Stimulated activated CD4-positive, alpha-beta T cell treated with anti-CD3 and anti-CD28 coated beads, Interleukin-15, amount 100 ng/mL, for 48 hours (primary cell): Measurements from ENCODE around the gene CACNA2D2.

Source experiments
- DNase-seq, 2 donors: peaks; one replicate each; pipeline ENCODE4 v3.0.0-alpha.2; 2020; ENCODE audit warnings: low read depth in 2 of 2

The CACNA2D2 gene

DNA sequence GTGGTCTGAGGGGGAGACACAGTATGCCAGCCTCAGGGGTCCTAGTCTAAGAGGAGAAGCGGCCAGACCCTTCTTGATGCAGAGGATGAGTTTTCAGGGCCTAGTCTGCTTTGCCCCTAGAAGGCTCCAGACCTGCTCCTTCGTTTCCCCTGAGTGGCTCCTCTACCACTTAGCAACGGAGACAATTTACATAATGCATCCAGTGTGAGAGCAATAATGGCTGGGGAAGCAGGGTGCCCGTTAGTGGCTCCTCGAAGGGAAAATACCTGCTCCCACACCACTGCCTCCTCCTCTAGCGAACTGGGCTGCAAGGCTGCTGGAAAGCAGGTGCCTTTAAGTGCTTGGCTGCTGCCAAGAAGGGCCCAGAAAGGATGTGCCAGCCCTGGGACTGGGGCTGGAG is 38.9 kb downstream of the CACNA2D2 start:
- DNase-seq: no peak

GRCh38 chr3:50459785-50460184 is 43.6 kb downstream of the CACNA2D2 start:
- no peak for DNase-seq

- DNase-seq: no peak
These were observed 45.4 kb downstream of the CACNA2D2 start for GRCh38 chr3:50457988-50458387.

DNA sequence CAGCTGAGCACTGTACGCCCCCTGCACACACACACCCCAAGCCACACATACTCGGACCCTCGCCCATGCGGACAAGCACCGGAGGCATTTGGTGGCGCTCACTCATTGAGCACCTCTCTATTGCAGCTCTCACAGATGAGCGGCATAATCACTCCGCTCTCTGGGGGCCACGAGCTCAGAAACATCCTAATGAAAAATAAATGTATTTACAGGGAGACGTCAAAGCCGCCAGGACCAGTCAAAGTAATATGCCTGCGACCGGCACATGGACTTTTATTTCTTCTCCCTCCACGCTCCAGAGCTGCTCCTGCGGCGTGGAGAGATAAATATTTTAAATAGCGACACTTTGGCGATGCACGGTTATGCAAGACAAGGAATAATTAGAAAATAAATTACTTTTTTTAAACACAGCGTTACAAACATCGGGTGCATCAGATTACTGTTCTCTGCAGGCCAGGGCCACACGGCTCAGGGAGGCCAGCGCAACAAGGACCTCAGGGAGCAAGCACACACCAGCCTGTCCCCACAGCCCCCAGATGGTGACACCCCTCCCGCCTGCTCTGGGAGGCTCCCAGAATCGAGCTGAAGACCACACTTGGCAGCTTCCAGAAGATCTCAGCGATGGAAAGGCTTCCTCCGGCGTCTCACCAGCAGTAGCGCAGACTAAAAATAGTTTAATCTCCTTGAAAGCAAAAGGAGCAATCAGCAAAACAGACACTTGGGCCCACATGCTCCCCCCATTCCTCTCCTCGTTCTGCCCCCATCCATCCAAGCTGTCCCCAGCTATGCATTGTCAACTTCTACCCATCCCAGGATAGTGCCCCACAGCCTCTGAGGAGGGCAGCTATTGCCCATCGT is 48.0 kb downstream of the CACNA2D2 start:
- DNase-seq: no peak

- DNase-seq: no peak
These were observed 48.9 kb downstream of the CACNA2D2 start for GRCh38 chr3:50454481-50455070.

GRCh38 chr3:50453907-50454306 is 49.5 kb downstream of the CACNA2D2 start:
- DNase-seq: no peak

DNA sequence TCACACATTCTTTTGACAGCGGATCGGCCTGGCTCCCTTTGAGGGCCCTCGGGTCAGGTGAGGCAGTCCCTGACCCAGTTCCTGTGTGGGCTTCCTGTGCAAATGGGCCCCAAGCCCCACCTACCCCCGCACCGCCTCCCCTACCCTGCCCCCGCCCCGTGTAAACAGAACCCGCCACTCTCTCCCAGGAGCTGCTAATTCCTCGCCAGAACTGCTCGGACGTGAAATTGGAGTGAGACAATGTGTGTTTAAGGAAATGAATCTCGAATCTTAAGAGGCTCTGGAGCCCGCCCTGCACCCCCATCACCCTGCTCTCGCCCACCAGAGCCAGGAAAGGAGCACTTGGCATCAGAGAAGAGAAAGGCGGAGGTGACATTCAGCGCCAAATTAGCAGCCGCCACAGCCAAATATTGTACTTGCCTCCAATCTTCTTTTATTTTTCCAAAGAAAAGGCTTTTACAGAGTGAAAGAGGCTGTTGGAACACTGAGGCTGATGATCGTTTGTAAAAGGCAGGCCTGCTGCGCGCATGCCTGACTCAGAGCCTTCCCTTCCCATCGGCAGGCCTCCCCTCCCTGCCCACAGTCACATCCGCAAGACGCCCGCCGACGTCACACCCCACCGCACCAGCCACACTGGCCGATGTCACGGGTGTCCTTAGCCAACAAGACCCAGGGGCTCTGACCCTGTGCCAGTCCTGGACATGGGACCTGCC is 53.1 kb downstream of the CACNA2D2 start:
- peak; percentile 51 to 56 for DNase-seq

- no peak for DNase-seq
These were observed 54.5 kb downstream of the CACNA2D2 start for GRCh38 chr3:50448752-50449539.

GRCh38 chr3:50447290-50447840 is 56.1 kb downstream of the CACNA2D2 start:
- DNase-seq: no peak

GRCh38 chr3:50445919-50446318 is 57.5 kb downstream of the CACNA2D2 start:
- DNase-seq: no peak

DNA sequence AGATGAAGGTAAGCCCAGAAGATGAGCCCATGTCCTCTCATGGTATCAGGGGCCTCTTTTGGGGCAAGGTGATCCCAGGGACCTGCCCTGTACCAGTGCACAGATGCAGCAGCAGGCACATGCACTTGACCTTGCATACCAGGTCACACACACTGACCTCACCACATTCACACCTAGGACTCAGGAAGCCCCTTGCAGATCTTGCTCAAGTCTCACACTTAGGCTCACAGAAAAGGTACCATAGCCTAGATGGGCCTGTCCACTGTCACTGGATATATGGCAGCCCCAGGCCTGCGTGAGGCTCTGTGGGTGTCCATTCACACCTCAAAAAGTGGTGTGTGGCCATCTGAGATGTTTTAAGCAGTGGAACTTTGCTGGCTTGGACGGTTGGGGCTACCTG is 58.7 kb downstream of the CACNA2D2 start:
- no peak for DNase-seq

- no peak for DNase-seq
These were observed 59.2 kb downstream of the CACNA2D2 start for GRCh38 chr3:50444213-50444612.

DNA sequence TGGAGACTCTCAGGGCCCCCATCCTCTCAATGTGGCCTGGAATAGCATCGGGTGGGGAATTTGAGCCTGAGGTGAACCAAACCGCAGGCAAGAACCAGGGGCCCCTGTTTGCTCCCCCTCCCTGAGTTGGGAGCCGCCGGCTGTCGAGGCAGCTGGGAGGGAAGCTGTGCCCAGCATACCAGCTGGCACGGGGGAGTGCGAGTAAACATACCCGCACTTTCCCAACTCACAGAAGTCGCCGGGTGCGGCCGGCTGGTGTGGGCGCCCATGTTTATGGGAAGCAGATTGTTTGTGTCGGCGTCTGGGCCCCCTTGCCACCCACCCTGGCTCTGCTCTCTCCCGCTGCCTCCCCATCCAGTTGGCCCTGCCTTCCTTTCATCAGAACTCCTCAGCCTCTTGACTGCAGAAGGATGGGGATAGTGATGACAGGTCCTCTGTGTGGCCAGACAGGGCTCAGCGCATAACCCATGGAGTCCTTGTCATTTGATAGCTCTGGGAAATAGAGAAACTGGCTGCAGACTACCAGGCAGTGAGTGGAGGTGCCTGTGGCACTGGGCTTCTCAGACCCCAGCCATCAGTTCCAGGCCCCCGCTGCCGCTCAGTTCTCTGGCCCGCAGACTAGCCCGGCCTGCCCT is 60.4 kb downstream of the CACNA2D2 start:
- DNase-seq: no peak

GRCh38 chr3:50441424-50442217 is 61.8 kb downstream of the CACNA2D2 start:
- no peak for DNase-seq

DNA sequence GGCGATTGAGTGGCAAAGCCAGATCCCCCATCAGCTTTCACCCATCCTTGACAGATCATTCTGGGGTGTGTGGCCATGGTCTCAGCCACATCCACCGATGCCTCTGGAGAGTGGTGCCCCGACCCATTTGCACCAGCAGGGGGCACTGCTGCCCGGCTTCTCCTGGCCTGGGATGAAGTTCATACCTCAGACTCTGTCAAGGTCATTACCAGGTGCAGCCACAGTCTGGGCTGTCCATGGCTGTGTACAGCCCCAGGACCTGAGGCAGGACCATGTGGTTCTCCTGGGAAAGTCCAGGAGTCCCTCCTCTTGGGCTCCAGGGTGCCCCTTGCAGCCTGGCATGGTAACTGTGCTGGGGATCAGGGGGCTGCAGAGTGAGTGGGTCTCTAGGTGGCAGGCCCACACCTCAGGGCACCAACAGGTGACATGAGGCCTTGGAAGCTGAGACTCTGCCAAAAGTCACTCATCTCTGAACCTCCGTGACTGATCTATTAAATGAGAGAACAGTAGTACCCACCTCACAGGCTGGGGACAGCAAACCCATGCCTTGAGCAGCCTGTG is 67.2 kb downstream of the CACNA2D2 start:
- peak; percentile 54 to 66 for DNase-seq

- DNase-seq: no peak
These were observed 67.9 kb downstream of the CACNA2D2 start for GRCh38 chr3:50435371-50436113.

DNA sequence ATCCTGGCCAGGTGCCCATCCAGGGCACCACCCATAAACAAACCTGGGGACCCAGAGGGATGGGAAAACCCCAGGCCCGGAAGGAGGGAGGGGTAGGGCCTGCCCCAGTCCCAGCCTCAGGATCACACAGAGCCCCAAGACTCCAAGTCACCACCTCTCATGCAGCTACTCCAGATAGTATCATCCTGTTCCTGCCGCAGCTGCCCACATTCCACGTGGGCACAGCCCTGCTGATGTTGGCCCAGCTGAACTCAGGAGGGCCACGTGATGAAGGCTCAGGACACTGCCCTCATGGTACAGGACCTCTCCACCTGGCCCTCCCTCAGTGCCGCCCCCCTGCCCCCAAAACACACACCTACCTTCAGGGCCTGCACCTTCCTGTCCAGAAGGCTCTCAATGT is 69.5 kb downstream of the CACNA2D2 start:
- no peak for DNase-seq

GRCh38 chr3:50430950-50431435 is 72.4 kb downstream of the CACNA2D2 start:
- no peak for DNase-seq

DNA sequence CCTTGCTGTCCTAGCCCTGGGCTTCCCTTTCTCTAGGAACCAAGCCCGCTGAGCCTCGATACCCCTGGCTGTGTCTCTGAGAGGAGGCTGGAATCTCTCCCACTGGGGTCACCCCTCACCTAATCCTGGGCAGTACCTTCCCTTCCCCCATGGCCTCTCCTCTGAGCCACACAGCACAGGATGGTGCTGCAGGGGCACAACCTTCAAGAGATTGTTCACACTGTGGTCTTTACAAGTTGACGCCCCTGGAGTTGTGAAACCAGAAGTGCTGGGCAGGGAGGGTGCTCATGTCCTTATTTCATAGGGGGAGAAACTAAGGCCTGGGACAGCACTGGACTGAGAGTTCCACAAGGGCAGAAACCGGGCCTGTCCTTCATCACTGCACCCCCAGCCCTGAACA is 73.2 kb downstream of the CACNA2D2 start:
- no peak for DNase-seq
